ENCODE results near the gene TENT5C.

TENT5C gene

GRCh38 chr1:117561071-117561470 is 44.8 kb upstream of the TENT5C start:
- H3K4me1 ChIP-seq, result peaks cover 0 to 3% (median 0%) of the 10 kb centered on the region in 4 donors
- no peak for DNase-seq
- H3K9me3 ChIP-seq, result no peaks in the 10 kb centered on the region
- TF ChIP-seq, protein P1, sequence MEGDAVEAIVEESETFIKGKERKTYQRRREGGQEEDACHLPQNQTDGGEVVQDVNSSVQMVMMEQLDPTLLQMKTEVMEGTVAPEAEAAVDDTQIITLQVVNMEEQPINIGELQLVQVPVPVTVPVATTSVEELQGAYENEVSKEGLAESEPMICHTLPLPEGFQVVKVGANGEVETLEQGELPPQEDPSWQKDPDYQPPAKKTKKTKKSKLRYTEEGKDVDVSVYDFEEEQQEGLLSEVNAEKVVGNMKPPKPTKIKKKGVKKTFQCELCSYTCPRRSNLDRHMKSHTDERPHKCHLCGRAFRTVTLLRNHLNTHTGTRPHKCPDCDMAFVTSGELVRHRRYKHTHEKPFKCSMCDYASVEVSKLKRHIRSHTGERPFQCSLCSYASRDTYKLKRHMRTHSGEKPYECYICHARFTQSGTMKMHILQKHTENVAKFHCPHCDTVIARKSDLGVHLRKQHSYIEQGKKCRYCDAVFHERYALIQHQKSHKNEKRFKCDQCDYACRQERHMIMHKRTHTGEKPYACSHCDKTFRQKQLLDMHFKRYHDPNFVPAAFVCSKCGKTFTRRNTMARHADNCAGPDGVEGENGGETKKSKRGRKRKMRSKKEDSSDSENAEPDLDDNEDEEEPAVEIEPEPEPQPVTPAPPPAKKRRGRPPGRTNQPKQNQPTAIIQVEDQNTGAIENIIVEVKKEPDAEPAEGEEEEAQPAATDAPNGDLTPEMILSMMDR (IDR thresholded peaks at IDR 0.05), result no peak
- H3K4me3 ChIP-seq, result no peak overlapping the region
- H3K36me3 ChIP-seq, result no peaks in the 10 kb centered on the region
- intact Hi-C loops (cut with DNase I; ENCODE audit: low total_unique reads), result no loop called here
- H3K27me3 ChIP-seq, result no peaks in the 10 kb centered on the region
- H3K27ac ChIP-seq, result no peak overlapping the region

GRCh38 chr1:117561551-117561950 is 44.3 kb upstream of the TENT5C start:
- no peak for DNase-seq
- Histone ChIP-seq H3K36me3 (no peaks in the 10 kb centered on the region), H3K4me1 (peaks cover 0 to 3% (median 0%) of the 10 kb centered on the region in 4 donors), H3K9me3 (no peaks in the 10 kb centered on the region), H3K27me3 (no peaks in the 10 kb centered on the region), H3K4me3 (no peak overlapping the region), H3K27ac (no peak overlapping the region)
- intact Hi-C loops (cut with DNase I; ENCODE audit: low total_unique reads), result no loop called here
- TF ChIP-seq, protein P1 (IDR thresholded peaks at IDR 0.05), result no peak

DNA sequence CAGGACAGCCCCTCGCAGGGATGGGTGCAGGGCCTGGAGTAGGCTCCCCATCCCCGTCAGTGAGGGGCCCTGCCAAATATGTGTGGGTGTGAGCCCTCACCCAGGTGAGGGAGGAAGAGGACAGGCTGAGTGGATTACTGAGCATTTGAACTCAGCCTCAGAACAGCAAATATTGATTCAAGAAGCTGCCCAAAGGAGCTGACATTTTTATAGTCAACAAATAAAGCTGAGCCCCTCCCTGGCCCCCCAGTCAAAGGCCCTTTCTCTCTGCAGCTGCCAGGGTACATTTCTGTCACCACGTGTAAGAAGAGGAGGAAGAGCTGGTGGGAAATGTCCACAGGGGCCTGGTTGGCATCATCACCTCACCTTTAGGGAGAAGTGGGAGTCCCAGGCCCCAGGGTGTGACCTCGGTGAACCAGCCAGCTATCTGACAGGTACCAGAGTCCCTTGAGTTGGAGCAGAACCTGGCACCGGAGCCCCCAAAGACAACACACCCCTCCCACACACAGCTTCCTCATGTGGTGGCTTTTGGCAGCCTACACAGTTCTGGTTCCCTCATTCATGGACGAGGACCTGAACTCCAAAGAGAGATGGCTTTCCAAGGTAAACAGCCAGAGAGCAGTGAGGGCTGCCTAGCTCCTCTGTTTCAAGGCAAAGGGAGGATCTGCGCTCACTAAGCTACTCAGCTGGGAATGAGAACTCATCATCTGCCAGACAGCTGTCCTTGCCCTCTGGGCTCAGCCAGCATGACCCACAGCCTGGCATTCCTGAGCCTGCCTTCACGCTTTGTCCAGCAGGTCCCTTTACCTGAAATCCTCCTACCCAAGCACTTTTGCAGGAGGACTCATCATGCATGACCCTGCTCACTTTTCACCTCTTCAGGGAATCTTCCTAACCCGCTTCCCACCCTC is 43.0 kb upstream of the TENT5C start:
- Histone ChIP-seq H3K27ac (no peak overlapping the region), H3K27me3 (no peaks in the 10 kb centered on the region), H3K4me1 (peaks cover 0 to 3% (median 0%) of the 10 kb centered on the region in 4 donors), H3K9me3 (no peaks in the 10 kb centered on the region), H3K36me3 (no peaks in the 10 kb centered on the region), H3K4me3 (no peak overlapping the region)
- TF ChIP-seq, protein P1 (IDR thresholded peaks at IDR 0.05), result no peak
- intact Hi-C loops (cut with DNase I; ENCODE audit: low total_unique reads), result no loop called here
- no peak for DNase-seq

GRCh38 chr1:117563492-117563875 is 42.4 kb upstream of the TENT5C start:
- no peak overlapping the region for H3K4me3 ChIP-seq
- no peak overlapping the region for H3K27ac ChIP-seq
- TF ChIP-seq, protein P1 (IDR thresholded peaks at IDR 0.05), result no peak
- no peaks in the 10 kb centered on the region for H3K9me3 ChIP-seq
- H3K27me3 ChIP-seq, result no peaks in the 10 kb centered on the region
- DNase-seq, result no peak
- no peaks in the 10 kb centered on the region for H3K36me3 ChIP-seq
- H3K4me1 ChIP-seq, result peaks cover 0 to 3% (median 0%) of the 10 kb centered on the region in 4 donors
- intact Hi-C loops (cut with DNase I; ENCODE audit: low total_unique reads), result no loop called here

GRCh38 chr1:117564227-117565075 is 41.4 kb upstream of the TENT5C start:
- TF ChIP-seq, protein P1 (IDR thresholded peaks at IDR 0.05), result no peak
- H3K36me3 ChIP-seq, result no peaks in the 10 kb centered on the region
- H3K27ac ChIP-seq, result no peak overlapping the region
- no peaks in the 10 kb centered on the region for H3K27me3 ChIP-seq
- H3K9me3 ChIP-seq, result no peaks in the 10 kb centered on the region
- DNase-seq, result no peak
- H3K4me1 ChIP-seq, result peaks cover 0 to 3% (median 0%) of the 10 kb centered on the region in 4 donors
- intact Hi-C loops (cut with DNase I; ENCODE audit: low total_unique reads), result no loop called here
- H3K4me3 ChIP-seq, result no peak overlapping the region

All from tibial artery (tissue), 4 donors.